Aorta (tissue), 5 donors: Measurements from ENCODE around the gene NTM. TPM values are rescaled to one million over a fixed set of nuclear protein-coding genes. Genes with fewer than 3 reads are reported as not detected.
"Not testable (repeated sequence)": the region's sequence is repeated elsewhere in the genome, so short reads cannot be mapped to it uniquely, and the experiment has no call there.

Source experiments
- ATAC-seq: fragments of 200-7000 bp; cut with Tn5 transposase; one replicate; pipeline ENCODE4 v1.9.1; 2022; ENCODE audit warnings: moderate library complexity; ENCODE audit not compliant: low FRiP score
- DNase-seq, 2 donors: peaks; one replicate each; pipeline ENCODE4 v3.0.0-alpha.2; 2020
- H3K27ac ChIP-seq, 2 donors: one replicate each; pipeline ENCODE4 v1.5.1; 2013; ENCODE audit warnings: low read length in 2 of 2, mild to moderate bottlenecking in 2 of 2, moderate library complexity in 2 of 2, control low read depth in 1 of 2, inconsistent platforms in 1 of 2, low read depth in 1 of 2
- H3K27me3 ChIP-seq, 2 donors: one replicate each; pipeline ENCODE4 v1.6.1; 2013; ENCODE audit warnings: control low read depth in 1 of 2, low read length in 1 of 2, mild to moderate bottlenecking in 1 of 2, moderate library complexity in 1 of 2; ENCODE audit not compliant: insufficient read depth in 2 of 2, control insufficient read depth in 1 of 2
- H3K36me3 ChIP-seq, 2 donors: one replicate each; pipeline ENCODE4 v1.6.1; 2013; ENCODE audit warnings: control low read depth in 1 of 2, low read length in 1 of 2, mild to moderate bottlenecking in 1 of 2; ENCODE audit not compliant: insufficient read depth in 2 of 2, control insufficient read depth in 1 of 2
- H3K4me1 ChIP-seq, 2 donors: one replicate each; pipeline ENCODE4 v1.6.1; 2013; ENCODE audit warnings: low read length in 2 of 2, control low read depth in 1 of 2, mild to moderate bottlenecking in 1 of 2, moderate library complexity in 1 of 2; ENCODE audit not compliant: insufficient read depth in 2 of 2, control insufficient read depth in 1 of 2
- H3K4me3 ChIP-seq, 2 donors: one replicate each; pipeline ENCODE4 v1.5.1; 2013; ENCODE audit warnings: low read length in 2 of 2, control low read depth in 1 of 2, mild to moderate bottlenecking in 1 of 2
- H3K9me3 ChIP-seq: one replicate; pipeline ENCODE4 v1.6.1; 2013; ENCODE audit warnings: mild to moderate bottlenecking, low read length; ENCODE audit not compliant: control insufficient read depth
- WGBS, 2 donors: extraction: QIAGEN DNeasy Blood & Tissue Kit; methylation state at CpG; one replicate each; pipeline ENCODE4 v1.1.7; 2013; 5-methylcytosine and 5-hydroxymethylcytosine counted together
- intact Hi-C, 2 donors: fragments of 100-400 bp; cut with DNase I; formaldehyde crosslinking; loops; one replicate each; pipeline versions ENCODE4 v1.14.2 to v1.15.0; 2022
- polyA plus RNA-seq, 2 donors: library from polyadenylated mRNA; stranded (reverse); fragments of 200-250 nt; gene quantifications; one replicate each; pipeline ENCODE4 v1.2.3, GENCODE V29; 2013
- total RNA-seq, 2 donors: library from RNA; stranded (reverse); fragmentation: NEBNext Ultra II Directional; extraction: Animal tissue kit (Norgen Biotek cat#: 25700); gene quantifications; one replicate each; pipeline ENCODE4 v1.2.1, GENCODE V29; 2021
- donor health status: healthy with polysubstance abuse.
- donor health status: Bipolar disorder and iron deficiency.
- donor health status: DM: no; HTN: no; CAD: no.
- donor health status: DM: no; HTN: no; CAD: no.
- donor health status: DM: yes; HTN: yes; CAD: no.

NTM gene
- total and polyA plus RNA-seq, 4 donors, result 0.28 to 5.3 (median 1.9) TPM; not detected in 1

DNA sequence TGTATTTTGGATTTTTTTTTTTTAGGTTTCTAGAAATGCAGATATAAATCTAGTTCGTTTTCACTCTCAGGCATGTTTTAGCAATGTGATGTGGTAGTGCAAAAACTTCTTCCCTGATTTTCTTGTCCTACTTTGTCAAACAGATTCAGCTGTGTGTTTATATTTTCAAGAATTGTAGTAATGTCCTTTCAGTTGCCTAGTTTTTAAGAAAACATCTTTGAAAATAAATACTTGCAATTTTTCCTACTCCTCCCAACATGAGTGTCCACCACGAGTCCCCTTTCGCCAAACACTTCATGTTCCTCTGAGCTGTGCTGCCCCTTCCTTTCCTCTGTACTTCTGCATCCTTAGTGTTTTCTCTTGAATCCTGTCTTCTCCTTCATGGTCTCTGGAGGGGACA, 686.9 kb downstream of the NTM start:
- no peak overlapping the region for H3K27ac ChIP-seq

DNA sequence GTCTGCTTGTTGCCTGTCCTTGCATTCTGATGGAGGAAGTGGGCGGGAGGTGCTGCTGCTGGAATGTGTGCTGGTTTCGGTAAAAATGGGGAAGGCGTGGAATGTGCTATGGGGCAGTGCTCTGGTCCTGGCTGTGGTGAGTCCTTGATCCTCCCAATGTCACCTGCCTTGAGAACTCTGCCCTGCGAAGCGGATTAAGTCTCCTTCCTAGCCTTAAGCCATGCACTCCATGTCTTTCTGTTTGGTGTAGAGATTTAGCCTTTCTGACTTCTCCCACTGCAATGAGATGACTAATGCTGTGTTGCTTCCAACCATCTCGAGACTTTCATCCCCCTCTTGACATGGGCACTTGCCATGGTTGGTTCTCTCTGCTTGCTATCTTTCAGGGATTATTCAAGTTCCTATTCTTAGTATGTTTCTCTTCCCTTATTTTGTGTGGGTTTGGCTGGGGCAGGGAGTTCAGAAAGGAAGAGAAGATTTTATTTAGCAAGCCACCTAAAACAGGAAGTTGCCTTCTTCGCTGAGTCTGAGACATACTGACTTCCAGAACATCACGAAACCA, 687.9 kb downstream of the NTM start:
- Histone ChIP-seq H3K4me1 (no peaks in the 10 kb centered on the region), H3K4me3 (no peak overlapping the region), H3K27ac (no peak overlapping the region), H3K36me3 (no peaks in the 10 kb centered on the region), H3K27me3 (no peaks in the 10 kb centered on the region), H3K9me3 (no peaks in the 10 kb centered on the region)
- intact Hi-C loops, result no loop called here
- 60 to 64% methylated on average over 8 of the region's 8 CpGs for WGBS, 2 donors
- ATAC-seq, result no peak
- DNase-seq, result peak in 1 of 2 donors; percentile 70

More for the DNA sequence above, 686.9 kb downstream of the NTM start:
- DNase-seq (no peak), ATAC-seq (no peak)
- Histone ChIP-seq H3K4me3 (no peak overlapping the region), H3K9me3 (no peaks in the 10 kb centered on the region), H3K27me3 (no peaks in the 10 kb centered on the region), H3K4me1 (no peaks in the 10 kb centered on the region), H3K36me3 (no peaks in the 10 kb centered on the region)
- WGBS, 2 donors, result 53 to 60% methylated on average over 3 of the region's 3 CpGs
- intact Hi-C loops, result no loop called here

DNA sequence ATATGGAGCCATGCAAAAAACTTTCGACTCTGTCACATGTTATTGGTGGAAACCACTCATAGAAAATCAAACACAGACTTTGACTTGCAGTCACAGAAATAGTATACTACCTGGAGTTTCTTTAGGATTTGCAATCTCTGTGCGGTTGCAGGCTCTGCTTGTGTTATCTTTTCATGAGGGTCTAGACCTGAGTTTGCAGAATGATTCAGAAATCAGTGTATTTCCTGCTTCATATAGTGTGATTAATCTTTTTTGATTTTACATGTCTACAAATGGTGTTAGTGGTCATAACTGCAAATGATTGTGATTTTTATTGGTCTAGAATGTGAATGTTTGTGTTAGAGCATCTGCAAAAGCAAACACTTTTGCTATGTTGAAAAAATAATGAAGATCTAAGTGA, 690.2 kb downstream of the NTM start:
- intact Hi-C loops, result no loop called here
- Histone ChIP-seq H3K4me1 (no peaks in the 10 kb centered on the region), H3K4me3 (no peak overlapping the region), H3K27me3 (no peaks in the 10 kb centered on the region), H3K9me3 (peaks cover 2% of the 10 kb centered on the region), H3K27ac (no peak overlapping the region), H3K36me3 (no peaks in the 10 kb centered on the region)
- ATAC-seq (no peak), DNase-seq (no peak)
- WGBS, 2 donors, result 62 to 73% methylated on average over 2 of the region's 2 CpGs

DNA sequence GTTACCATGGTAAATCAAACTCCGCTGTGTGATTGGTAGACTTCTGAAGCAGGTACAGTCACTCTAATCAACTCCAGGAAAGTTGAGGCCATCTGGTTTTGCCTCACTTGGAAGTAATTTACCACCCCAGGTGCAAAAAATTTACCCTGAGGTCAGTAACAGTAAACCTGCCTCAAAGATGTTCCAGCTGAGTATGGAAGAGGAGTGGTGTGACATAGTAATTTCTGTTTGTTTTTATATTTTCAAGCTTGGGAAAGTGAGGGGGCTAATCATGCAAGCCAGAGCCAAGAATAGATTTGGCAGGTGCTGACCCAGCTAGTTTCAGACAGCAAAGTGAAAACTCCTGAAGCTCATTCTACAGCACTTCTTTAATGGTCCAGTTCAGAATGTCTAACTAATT, 691.6 kb downstream of the NTM start:
- WGBS, 2 donors, result 88 to 92% methylated on average over 1 of the region's 1 CpG
- intact Hi-C loops, result no loop called here
- no peak for DNase-seq
- H3K36me3 ChIP-seq, result no peaks in the 10 kb centered on the region
- no peak overlapping the region for H3K27ac ChIP-seq
- no peak for ATAC-seq
- H3K4me3 ChIP-seq, result no peak overlapping the region
- H3K27me3 ChIP-seq, result no peaks in the 10 kb centered on the region
- H3K9me3 ChIP-seq, result peaks cover 2% of the 10 kb centered on the region
- H3K4me1 ChIP-seq, result no peaks in the 10 kb centered on the region

DNA sequence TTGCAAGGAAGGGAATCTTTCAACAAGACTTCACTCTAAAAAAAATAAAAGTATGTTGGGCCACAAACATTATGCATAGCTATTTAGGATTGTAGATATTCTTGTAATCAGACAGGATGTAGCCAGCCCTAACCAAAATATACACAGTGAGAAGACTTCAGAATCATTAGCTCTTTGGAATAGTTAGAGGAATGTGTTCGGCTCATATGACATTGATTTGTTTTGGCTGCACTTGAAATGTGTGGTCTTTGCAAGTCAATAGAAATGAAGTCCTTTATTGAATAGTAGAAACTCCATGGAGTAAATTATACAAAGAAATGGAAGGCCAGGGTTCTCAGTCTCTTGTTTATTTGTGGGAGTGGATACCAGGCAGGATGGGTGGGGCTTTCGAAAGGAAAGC, 692.1 kb downstream of the NTM start:
- intact Hi-C loops, result no loop called here
- WGBS, 2 donors, result 31 to 47% methylated on average over 2 of the region's 2 CpGs
- Histone ChIP-seq H3K4me3 (no peak overlapping the region), H3K4me1 (no peaks in the 10 kb centered on the region), H3K27me3 (no peaks in the 10 kb centered on the region), H3K36me3 (no peaks in the 10 kb centered on the region), H3K9me3 (peaks cover 2% of the 10 kb centered on the region), H3K27ac (no peak overlapping the region)
- ATAC-seq (no peak), DNase-seq (no peak)

DNA sequence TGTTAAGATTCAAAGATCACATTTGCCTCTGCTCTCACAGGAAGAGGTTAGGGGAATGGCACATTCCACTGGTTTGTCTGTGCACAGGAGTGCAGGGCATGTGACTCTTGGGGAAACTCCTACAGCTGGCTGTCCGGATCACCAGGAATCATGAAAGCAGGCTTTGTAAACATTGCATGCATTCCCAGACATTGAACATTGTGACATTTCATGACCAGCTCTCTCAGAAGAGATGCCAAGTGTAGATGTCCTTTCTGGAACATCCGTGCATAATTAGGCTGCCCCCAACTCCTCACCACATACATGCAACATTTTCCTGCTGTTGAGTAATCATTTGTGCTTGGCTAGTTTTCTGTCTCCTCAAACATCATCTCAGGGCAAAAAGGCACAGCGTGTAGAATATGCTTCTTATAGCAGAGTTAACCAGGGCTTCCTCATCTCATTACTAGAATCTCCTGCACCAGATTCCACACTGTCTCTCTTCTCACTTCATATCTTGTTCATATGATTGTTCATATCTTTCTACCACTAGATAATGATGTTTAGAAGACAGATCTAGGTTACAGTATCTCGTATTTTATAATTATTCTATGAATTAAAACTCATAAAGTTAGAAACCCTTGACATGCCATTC, 694.7 kb downstream of the NTM start:
- intact Hi-C loops, result no loop called here
- Histone ChIP-seq H3K27ac (no peak overlapping the region), H3K4me1 (no peaks in the 10 kb centered on the region), H3K4me3 (no peak overlapping the region), H3K36me3 (no peaks in the 10 kb centered on the region), H3K9me3 (peaks cover 2% of the 10 kb centered on the region), H3K27me3 (no peaks in the 10 kb centered on the region)
- DNase-seq (no peak), ATAC-seq (no peak)
- 26 to 31% methylated on average over 4 of the region's 4 CpGs for WGBS, 2 donors

DNA sequence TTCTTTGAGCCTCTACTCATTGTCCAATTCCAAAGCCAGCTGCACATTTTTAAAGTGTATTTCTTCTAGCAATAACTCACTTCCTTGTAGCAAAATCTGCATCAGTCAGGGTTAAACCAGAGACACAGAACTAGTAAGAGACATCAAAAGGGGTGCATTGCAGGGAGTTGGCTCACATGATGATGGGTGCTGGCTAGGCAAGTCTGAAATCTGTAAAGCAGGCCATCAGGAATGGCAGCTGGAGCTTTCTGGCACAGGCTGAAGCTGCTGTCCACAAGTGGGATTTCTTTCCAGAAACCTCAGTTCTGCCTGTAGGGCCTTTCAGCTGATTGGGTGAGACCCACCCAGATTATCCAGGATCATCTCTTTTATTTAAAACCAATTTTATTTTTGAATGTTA, 698.1 kb downstream of the NTM start:
- no peak overlapping the region for H3K4me3 ChIP-seq
- no peaks in the 10 kb centered on the region for H3K36me3 ChIP-seq
- intact Hi-C loops, result no loop called here
- H3K4me1 ChIP-seq, result no peaks in the 10 kb centered on the region
- H3K9me3 ChIP-seq, result peaks cover 2% of the 10 kb centered on the region
- no peaks in the 10 kb centered on the region for H3K27me3 ChIP-seq
- ATAC-seq (no peak), DNase-seq (no peak)
- no peak overlapping the region for H3K27ac ChIP-seq

DNA sequence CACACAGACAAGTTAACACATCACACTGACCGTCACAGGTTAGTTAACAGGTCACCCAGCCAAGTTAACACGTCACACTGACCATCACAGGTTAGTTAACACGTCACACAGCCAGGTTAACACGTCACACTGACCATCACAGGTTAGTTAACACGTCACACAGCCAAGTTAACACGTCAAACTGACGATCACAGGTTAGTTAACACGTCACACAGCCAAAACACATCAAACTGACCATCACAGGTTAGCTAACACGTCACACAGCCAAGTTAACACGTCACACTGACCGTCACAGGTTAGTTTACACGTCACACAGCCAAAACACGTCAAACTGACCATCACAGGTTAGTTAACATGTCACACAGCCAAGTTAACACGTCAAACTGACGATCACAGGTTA, 699.2 kb downstream of the NTM start:
- H3K36me3 ChIP-seq, H3K4me1 ChIP-seq, intact Hi-C loops, H3K4me3 ChIP-seq, ATAC-seq, H3K27me3 ChIP-seq, H3K9me3 ChIP-seq, H3K27ac ChIP-seq, DNase-seq: not testable (repeated sequence)
- WGBS, 2 donors, result 85 to 86% methylated on average over 15 of the region's 15 CpGs

DNA sequence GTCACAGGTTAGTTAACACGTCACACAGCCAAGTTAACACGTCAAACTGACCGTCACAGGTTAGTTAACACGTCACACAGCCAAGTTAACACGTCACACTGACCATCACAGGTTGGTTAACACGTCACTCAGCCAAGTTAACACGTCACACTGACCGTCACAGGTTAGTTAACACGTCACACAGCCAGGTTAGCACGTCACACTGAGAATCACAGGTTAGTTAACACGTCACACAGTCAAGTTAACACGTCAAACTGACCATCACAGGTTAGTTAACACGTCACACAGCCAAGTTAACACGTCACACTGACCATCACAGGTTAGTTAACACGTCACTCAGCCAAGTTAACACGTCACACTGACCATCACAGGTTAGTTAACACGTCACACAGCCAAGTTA, 700.5 kb downstream of the NTM start:
- H3K36me3 ChIP-seq, intact Hi-C loops, H3K27ac ChIP-seq, H3K4me3 ChIP-seq, ATAC-seq, H3K9me3 ChIP-seq, H3K27me3 ChIP-seq, DNase-seq, H3K4me1 ChIP-seq: not testable (repeated sequence)
- 89 to 91% methylated on average over 14 of the region's 17 CpGs for WGBS, 2 donors
